GM19023 (cell line): ENCODE measurements around the gene MSH5.

Experiments
- ATAC-seq: cut with Tn5 transposase; IDR thresholded peaks from one replicate; pipeline ENCODE4 v1.9.1; 2021; ENCODE audit warnings: mild to moderate bottlenecking, moderate library complexity; ENCODE audit not compliant: unreplicated experiment

MSH5 gene

GRCh38 chr6:31712296-31712695 is 27.5 kb upstream of the MSH5 start:
- no peak for ATAC-seq

GRCh38 chr6:31713465-31713864 is 26.3 kb upstream of the MSH5 start:
- ATAC-seq = no peak

- no peak for ATAC-seq
Measured at GRCh38 chr6:31713991-31714684, 25.7 kb upstream of the MSH5 start.

GRCh38 chr6:31715022-31715958 is 24.5 kb upstream of the MSH5 start, which contains the start of gene LY6G6D:
TSS of gene LY6G6D (plus strand) at chr6:31715348. CDS start at chr6:31715356, 8 bp downstream.
- ATAC-seq = no peak

- ATAC-seq = no peak
Measured at GRCh38 chr6:31717499-31718222, 22.1 kb upstream of the MSH5 start.

GRCh38 chr6:31718265-31718664 is 21.5 kb upstream of the MSH5 start:
- no peak for ATAC-seq

- ATAC-seq = no peak
Measured at GRCh38 chr6:31719001-31719400, 20.8 kb upstream of the MSH5 start.

GRCh38 chr6:31720196-31720770 is 19.5 kb upstream of the MSH5 start:
- no peak for ATAC-seq

GRCh38 chr6:31721351-31722020 is 18.3 kb upstream of the MSH5 start, which contains the start of gene LY6G6C:
TSS of gene LY6G6C (minus strand) at chr6:31721746. CDS start at chr6:31721679, 67 bp downstream.
- no peak for ATAC-seq

- ATAC-seq = no peak
Measured at GRCh38 chr6:31722173-31722572, 17.6 kb upstream of the MSH5 start.

GRCh38 chr6:31723245-31723979 is 16.4 kb upstream of the MSH5 start, which contains the start of gene MPIG6B:
TSS of gene MPIG6B (plus strand) at chr6:31723373. CDS start at chr6:31723384, 11 bp downstream.
- ATAC-seq = no peak

GRCh38 chr6:31723980-31724691 is 15.7 kb upstream of the MSH5 start:
- ATAC-seq = no peak

- ATAC-seq = no peak
Measured at GRCh38 chr6:31725502-31726350, 14.1 kb upstream of the MSH5 start.

GRCh38 chr6:31727034-31727716 is 12.6 kb upstream of the MSH5 start:
- no peak for ATAC-seq

GRCh38 chr6:31727717-31728671 is 11.8 kb upstream of the MSH5 start:
- ATAC-seq = no peak
